Neuron (in vitro differentiated cells): ENCODE results near the gene NXT1.

Source experiments
- H2AFZ ChIP-seq: one replicate; pipeline ENCODE4 v1.6.1; 2013; ENCODE audit warnings: low read depth, mild to moderate bottlenecking, inconsistent platforms, low read length, moderate library complexity
- H3K27me3 ChIP-seq: one replicate; pipeline ENCODE4 v1.6.1; 2013; ENCODE audit warnings: low read length; ENCODE audit not compliant: insufficient read depth
- H3K36me3 ChIP-seq: one replicate; pipeline ENCODE4 v1.6.1; 2013; ENCODE audit warnings: low read length; ENCODE audit not compliant: insufficient read depth
- H3K4me1 ChIP-seq: one replicate; pipeline ENCODE4 v1.6.1; 2013; ENCODE audit warnings: low read length; ENCODE audit not compliant: insufficient read depth
- H3K4me3 ChIP-seq: 2 replicates; pipeline ENCODE4 v1.5.1; 2013; ENCODE audit warnings: mild to moderate bottlenecking, low read length, moderate library complexity
- H3K9me3 ChIP-seq: one replicate; pipeline ENCODE4 v1.6.1; 2013; ENCODE audit warnings: low read length

Gene NXT1

DNA sequence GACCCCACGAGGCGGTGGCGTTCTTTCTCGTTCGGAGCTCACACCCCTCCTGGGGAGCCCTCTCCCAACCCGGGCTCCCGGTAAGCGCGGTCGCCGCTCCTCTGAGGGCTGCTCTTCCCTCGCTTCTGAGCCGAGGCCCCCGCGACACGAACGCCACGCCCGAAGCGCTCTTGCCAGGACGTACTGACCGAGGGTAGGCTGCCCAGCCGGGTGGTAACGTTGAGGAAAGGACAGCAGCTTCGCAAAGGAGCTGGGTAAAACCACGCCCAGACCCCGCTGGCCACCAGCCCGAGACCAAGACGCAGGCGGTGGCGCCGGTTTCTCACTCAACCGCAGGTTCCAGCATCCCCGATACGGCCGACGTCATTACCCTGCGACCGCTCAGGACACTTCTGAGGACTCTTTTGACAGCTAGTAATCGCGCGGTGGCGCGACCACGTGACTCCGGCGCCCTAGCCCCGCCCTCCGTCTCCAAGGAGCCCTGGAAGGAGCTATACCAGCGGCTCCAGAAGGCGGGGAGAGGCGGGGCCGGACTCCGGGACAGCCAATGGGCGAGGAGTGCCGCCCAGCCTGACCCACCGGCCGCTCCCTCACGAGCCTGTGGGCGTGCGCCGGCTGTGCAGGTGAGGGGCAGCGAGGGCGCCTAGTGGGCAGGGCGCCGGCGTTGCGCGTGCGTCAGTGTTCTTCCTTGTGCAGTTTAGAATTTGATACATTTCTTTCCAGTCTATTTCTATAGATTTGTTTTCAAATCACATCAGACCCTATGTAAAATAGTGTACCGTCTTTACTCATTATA is 7.4 kb downstream of the NXT1 start:
- Histone ChIP-seq H3K9me3 (no peaks in the 10 kb centered on the region), H2AFZ (peak overlapping the region; percentile 66), H3K36me3 (peaks cover 26% of the 10 kb centered on the region), H3K4me1 (peaks cover 29% of the 10 kb centered on the region), H3K4me3 (peak overlapping the region; percentile 82), H3K27me3 (no peaks in the 10 kb centered on the region)

DNA sequence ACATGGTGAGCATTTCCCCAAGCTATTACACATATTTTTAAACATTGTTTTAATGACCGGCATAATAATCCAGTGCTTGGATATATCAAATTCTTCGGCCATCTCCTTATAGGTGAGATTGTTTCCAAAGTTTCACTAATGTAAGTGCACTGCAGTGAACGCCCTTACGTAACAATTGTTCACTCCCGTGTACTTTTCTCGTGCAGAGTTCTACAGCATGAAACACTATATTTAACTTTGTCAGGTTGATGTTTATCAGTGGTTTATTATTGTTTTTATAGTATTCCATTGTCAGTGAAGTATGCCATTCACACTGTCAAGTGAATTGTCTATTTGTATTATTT is 7.9 kb downstream of the NXT1 start:
- Histone ChIP-seq H3K36me3 (peaks cover 26% of the 10 kb centered on the region), H3K4me3 (peak overlapping the region; percentile 82), H3K27me3 (no peaks in the 10 kb centered on the region), H2AFZ (peak overlapping the region; percentile 66), H3K9me3 (no peaks in the 10 kb centered on the region), H3K4me1 (peaks cover 35% of the 10 kb centered on the region)

DNA sequence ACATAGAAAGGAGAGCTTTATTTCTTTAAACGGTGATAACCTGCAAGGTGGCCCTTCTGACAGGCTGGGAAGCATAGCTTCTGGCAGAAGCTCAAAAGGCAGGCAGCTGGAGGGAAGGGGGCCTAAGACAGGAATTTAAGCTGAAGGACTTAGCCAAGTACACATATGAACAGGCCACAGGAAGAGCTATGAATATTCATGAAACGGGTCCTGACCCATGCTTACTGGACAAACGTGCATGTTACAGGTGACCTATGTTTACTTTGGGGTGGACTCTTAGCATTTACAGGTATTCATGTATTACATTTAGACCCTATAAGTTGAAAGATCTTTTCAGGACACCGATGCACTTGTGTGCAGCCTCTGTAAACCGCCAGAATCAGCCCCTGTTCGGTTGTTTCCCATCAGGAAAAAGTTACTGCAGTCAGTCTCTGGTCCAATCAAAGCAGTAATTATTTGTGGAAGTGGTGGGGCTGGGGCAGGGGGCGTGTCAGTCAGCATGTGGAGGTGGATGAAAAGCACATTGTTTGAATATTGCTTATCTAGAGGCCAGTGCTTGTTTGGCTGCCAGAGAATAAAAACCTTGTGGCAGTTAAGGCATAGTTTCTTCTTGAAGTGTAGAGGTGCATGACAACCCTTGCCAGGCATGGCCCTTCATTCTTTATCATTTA is 8.5 kb downstream of the NXT1 start:
- Histone ChIP-seq H2AFZ (no peak overlapping the region), H3K4me1 (peaks cover 35% of the 10 kb centered on the region), H3K4me3 (no peak overlapping the region), H3K27me3 (no peaks in the 10 kb centered on the region), H3K9me3 (no peaks in the 10 kb centered on the region), H3K36me3 (peaks cover 22% of the 10 kb centered on the region)

DNA sequence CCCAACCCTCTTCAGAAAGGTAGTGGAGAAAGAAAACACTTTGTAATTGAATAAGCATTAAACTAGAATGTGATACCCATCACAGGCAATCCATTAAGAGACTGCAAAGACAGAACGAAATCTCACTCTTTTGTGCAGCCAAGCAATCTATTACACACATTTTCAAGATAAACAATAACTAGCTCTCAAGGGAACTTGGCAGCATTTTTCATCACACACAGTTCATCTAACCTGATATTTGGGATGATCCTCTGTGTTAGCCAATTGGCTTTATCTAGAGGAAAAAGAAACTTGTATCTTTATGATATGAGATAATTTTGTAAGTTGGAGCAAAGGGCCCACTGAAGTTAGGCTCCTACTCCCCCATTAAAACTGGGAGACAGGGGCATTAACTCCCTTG is 9.9 kb downstream of the NXT1 start:
- no peaks in the 10 kb centered on the region for H3K27me3 ChIP-seq
- no peak overlapping the region for H2AFZ ChIP-seq
- peaks cover 22% of the 10 kb centered on the region for H3K36me3 ChIP-seq
- peaks cover 5% of the 10 kb centered on the region for H3K9me3 ChIP-seq
- peak overlapping the region; percentile 80 for H3K4me3 ChIP-seq
- H3K4me1 ChIP-seq: peaks cover 35% of the 10 kb centered on the region

DNA sequence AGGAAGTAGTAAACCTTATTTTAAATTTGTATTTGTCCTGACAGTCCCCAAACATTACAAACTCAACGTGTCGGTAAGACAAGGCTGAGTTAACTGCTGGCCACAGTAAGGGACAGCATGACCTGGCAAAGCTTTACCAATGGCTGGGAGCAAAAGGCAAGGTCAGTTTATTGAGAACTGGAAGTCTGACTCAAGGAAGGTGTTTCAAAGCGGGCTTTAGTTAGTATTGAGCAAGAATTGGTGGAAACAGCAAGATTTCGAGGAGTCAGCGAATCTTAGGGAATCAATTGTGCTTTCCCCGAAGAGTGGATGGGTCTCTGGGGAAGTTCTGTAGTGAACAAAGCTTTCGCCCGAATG is 10.5 kb downstream of the NXT1 start:
- Histone ChIP-seq H3K4me3 (peak overlapping the region; percentile 80), H2AFZ (peak overlapping the region; percentile 12), H3K9me3 (peaks cover 5% of the 10 kb centered on the region), H3K4me1 (peaks cover 35% of the 10 kb centered on the region), H3K27me3 (no peaks in the 10 kb centered on the region), H3K36me3 (peaks cover 22% of the 10 kb centered on the region)

DNA sequence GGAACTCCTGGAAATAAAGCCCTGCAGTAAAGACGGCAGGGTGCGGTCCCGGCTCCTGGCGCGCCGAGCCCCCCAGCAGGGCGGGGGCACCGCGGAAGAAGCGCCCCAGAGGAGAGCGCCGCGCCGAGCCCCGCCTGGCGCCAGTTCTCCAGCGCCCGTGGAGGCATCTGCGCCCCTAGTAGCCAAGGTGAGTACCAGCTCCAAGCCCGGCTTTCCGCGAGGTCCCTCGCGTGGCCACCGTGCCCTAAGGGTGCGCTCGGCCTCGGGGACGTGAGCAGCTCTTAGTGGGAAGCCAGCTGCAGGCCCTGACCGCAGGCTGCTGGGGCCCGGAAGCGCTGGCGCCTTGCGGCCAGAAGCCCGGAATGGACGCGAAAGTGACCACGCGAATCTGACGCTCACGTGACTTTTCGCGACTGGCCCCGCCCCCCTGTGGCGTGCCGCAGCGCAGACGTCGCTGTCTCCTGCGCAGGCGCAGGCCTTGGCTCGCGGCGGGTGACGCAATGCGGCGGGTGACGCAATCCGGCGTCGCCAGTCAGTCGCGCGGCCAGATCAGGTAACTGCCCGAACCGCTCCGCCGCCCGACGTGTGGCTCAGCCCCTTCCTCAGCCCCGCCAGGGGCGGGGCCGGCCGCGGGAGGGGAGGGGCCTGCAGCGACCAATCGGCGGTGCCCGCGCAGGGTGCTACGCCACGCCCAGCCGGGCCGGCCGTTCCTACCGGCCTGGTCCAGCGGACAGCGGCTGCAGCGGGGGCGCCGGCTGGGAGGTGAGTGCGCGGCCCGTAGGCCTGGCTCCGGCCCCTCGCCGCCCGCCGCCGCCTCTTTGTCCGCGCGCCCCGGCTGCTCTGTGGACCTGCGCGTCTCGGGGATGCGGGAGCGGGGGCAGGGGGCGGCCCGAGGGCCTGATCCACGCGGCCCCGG is 11.1 kb downstream of the NXT1 start, which contains the start of gene GZF1:
GZF1 (plus strand) TSS at position 707 of the 916 bp plus-strand sequence. CDS start 2,202 bp downstream, outside the sequence.
- no peaks in the 10 kb centered on the region for H3K27me3 ChIP-seq
- H3K36me3 ChIP-seq: peaks cover 24% of the 10 kb centered on the region
- H2AFZ ChIP-seq: peak within 1 kb of the TSS; percentile 75
- peaks cover 35% of the 10 kb centered on the region for H3K4me1 ChIP-seq
- peak within 1 kb of the TSS; percentile 90 for H3K4me3 ChIP-seq
- H3K9me3 ChIP-seq: peaks cover 5% of the 10 kb centered on the region

DNA sequence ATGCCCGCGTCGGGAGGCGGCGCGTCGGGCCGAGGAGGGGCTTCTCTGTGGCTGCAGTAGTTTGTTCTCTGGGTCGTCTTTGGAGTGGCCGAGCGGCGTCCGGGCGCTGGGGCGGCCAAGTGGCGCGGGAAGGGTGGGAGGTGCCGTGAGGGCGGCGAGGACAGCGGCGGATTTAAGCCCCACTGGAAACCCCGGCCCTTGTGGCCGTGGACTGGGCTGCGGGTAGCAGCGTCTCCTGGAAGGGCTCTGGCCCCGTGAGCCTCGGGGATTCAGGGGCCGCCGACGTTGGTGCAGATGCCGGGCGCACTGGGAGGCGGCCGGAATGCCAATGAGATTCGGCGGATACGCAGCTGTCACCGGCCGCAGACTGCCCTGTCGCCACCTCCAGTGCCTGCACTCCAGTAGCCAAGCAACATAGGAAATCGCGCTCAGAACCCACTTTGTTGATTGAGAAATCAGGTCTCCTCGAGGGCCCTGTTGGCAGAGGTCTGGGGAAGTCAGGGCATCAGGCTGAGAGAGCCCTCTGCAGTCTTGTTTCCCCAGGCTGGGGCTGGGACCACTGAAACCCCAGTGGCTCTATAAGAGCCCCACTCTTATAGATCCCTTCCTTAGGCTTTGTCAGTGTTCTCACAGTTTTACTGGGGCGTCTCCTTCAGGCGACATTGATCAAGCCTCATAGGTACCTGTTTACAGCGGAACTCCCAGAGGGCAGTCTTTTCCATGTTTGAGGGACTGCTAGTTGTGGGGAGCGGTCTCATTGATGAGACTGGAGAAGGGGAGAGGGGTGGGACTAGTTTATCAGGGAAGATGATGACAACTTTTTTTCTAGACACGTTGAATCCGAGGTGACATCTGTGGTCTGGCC is 12.0 kb downstream of the NXT1 start:
- H3K9me3 ChIP-seq: peaks cover 5% of the 10 kb centered on the region
- peak overlapping the region; percentile 90 for H3K4me3 ChIP-seq
- H3K27me3 ChIP-seq: no peaks in the 10 kb centered on the region
- H2AFZ ChIP-seq: peak overlapping the region; percentile 75
- H3K36me3 ChIP-seq: peaks cover 30% of the 10 kb centered on the region
- peaks cover 35% of the 10 kb centered on the region for H3K4me1 ChIP-seq

DNA sequence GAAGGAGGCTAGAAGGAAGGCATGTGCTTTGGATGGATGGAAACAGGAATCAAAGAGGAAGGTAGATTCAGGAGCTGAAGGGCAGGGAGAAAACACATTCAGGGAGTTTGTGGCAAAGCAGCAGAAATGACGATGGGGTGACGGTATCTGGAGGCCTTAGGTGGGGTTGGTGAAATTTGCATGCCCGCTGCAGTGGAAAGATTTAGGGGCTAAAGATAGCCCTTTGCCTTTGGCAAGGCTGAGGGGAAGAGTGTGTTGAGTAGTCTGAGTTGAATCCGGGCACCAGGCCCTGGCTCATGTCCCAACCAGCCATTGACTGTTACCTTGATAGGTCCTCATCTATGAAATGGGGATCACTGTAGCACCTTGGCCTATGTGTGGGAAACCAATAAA is 12.7 kb downstream of the NXT1 start:
- H3K4me1 ChIP-seq: peaks cover 35% of the 10 kb centered on the region

DNA sequence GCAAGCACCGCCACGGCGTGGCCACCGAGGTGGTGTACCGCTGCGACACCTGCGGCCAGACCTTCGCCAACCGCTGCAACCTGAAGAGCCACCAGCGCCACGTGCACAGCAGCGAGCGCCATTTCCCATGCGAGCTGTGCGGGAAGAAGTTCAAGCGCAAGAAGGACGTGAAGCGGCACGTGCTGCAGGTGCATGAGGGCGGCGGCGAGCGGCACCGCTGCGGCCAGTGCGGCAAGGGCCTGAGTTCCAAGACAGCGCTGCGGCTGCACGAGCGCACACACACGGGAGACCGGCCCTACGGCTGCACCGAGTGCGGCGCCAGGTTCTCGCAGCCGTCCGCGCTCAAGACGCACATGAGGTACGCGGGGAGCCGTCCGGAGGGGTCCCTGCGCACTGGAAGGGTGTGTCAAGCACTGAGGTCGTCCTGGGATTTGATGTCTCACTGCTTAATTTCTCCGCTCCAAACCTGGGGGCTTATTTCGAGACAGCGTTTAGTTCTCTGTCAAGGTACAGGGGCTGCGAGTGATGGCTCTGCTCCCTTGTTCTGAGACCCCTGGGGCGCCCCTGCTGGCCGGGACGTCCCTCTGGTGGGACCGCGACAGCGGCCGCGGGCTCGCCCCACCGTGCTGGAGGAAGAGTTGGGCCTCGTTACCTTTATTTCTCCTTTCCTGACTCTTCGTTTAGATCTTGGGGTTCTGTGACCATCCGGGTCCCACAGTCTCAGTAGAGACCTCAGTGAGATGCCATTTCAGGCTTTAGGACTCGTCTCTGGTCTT is 15.0 kb downstream of the NXT1 start:
- Histone ChIP-seq H3K4me1 (peaks cover 24% of the 10 kb centered on the region), H3K4me3 (no peak overlapping the region)

More for the DNA sequence above, 12.7 kb downstream of the NXT1 start:
- H2AFZ ChIP-seq: no peak overlapping the region
- peaks cover 5% of the 10 kb centered on the region for H3K9me3 ChIP-seq
- peak overlapping the region; percentile 90 for H3K4me3 ChIP-seq
- peaks cover 34% of the 10 kb centered on the region for H3K36me3 ChIP-seq
- no peaks in the 10 kb centered on the region for H3K27me3 ChIP-seq

DNA sequence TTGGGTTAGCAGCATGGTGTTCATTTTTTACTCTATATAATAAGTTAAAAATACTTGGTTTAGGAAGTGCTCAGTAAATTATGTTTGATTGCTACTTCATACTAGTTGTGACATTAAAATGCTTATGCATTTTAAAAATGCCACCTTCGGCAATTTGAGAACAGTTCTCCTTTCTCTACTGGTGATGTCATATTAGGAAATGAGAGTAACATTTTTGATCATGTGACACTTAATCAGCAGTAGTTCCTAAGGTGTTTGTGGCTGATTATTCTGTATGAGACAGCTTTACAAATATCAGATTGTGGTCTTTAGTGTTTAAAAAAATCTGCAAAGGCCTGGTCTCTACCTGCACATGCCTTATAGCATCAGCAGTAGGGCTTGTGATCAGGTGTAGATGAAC is 15.8 kb downstream of the NXT1 start:
- peaks cover 63% of the 10 kb centered on the region for H3K36me3 ChIP-seq
- H3K4me1 ChIP-seq: peaks cover 16% of the 10 kb centered on the region
- H3K9me3 ChIP-seq: peaks cover 5% of the 10 kb centered on the region
- H2AFZ ChIP-seq: no peak overlapping the region
- no peaks in the 10 kb centered on the region for H3K27me3 ChIP-seq
- H3K4me3 ChIP-seq: no peak overlapping the region

More for the DNA sequence above, 15.0 kb downstream of the NXT1 start:
- peaks cover 5% of the 10 kb centered on the region for H3K9me3 ChIP-seq
- H3K36me3 ChIP-seq: peaks cover 55% of the 10 kb centered on the region
- no peak overlapping the region for H2AFZ ChIP-seq
- no peaks in the 10 kb centered on the region for H3K27me3 ChIP-seq

DNA sequence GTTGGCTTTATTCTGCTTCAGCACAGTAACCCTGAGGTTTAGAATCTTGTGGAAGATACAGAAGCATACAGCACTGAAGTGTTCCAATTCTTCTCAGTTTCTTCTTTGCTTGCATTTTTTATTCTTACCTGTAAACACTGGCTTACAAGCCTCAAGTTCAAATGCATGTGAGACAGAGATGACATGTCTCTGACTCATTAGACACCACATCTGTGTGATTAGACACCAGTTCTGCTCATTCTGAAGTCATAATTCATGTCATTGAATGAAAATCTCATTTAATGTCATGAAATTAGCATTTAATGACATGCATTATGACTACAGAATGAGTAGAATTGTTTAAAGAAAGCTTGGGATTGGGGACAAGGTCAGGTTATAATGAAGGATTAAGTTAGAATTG is 17.2 kb downstream of the NXT1 start:
- Histone ChIP-seq H3K27me3 (no peaks in the 10 kb centered on the region), H2AFZ (no peak overlapping the region), H3K4me1 (peaks cover 16% of the 10 kb centered on the region), H3K36me3 (peaks cover 75% of the 10 kb centered on the region), H3K4me3 (no peak overlapping the region), H3K9me3 (peaks cover 5% of the 10 kb centered on the region)
